Esophagus squamous epithelium (tissue), 4 donors: ENCODE results near the gene MFNG.

Experiments
- POLR2A ChIP-seq, 4 donors: fragments of 450-650 bp; IDR thresholded peaks; one replicate each; pipeline ENCODE4 v1.6.1; 2017; ENCODE audit warnings: antibody characterized with exemption in 4 of 4, mild to moderate bottlenecking in 4 of 4, moderate library complexity in 3 of 4
- TF ChIP-seq, protein P1 (sequence below), 6 experiments: fragments of 450-650 bp in 4 of 6; fragments of 200-600 bp in 2 of 6; sonication (generic) in 2 of 6; IDR thresholded peaks; one replicate each; pipeline ENCODE4 v1.5.1; 2016 to 2019; ENCODE audit warnings: antibody characterized with exemption in 6 of 6, mild to moderate bottlenecking in 4 of 6, moderate library complexity in 4 of 6

DNA sequence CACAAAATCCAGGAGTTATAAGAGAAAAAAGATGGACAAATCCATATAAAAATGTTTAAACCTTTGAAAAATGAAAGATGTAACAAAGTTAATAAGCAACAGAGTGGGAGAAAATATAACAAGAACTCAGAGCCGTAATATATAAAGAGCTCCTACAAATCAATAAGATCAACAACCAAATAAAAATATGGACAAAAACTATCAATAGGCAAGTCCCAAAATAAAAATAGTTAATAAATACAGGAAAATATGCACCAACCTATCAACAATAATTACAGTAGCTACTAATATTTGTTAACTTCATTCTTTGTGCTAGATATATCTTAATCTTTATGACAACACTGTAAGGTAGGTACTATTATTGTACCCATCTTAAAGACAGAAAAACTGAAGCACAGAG lies 30.3 kb upstream of the MFNG start:
- TF ChIP-seq POLR2A (IDR thresholded peaks at IDR 0.05) = no peak
- TF ChIP-seq, protein P1, sequence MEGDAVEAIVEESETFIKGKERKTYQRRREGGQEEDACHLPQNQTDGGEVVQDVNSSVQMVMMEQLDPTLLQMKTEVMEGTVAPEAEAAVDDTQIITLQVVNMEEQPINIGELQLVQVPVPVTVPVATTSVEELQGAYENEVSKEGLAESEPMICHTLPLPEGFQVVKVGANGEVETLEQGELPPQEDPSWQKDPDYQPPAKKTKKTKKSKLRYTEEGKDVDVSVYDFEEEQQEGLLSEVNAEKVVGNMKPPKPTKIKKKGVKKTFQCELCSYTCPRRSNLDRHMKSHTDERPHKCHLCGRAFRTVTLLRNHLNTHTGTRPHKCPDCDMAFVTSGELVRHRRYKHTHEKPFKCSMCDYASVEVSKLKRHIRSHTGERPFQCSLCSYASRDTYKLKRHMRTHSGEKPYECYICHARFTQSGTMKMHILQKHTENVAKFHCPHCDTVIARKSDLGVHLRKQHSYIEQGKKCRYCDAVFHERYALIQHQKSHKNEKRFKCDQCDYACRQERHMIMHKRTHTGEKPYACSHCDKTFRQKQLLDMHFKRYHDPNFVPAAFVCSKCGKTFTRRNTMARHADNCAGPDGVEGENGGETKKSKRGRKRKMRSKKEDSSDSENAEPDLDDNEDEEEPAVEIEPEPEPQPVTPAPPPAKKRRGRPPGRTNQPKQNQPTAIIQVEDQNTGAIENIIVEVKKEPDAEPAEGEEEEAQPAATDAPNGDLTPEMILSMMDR (IDR thresholded peaks at IDR 0.05) = no peak
